ENCODE measurements around the gene GCC1. TPM values are rescaled to one million over a fixed set of nuclear protein-coding genes. Genes with fewer than 3 reads are reported as not detected.

The GCC1 gene
- polyA plus RNA-seq, 1 experiment, result 11.6 TPM

- Histone ChIP-seq H3K27ac (ENCODE audit: low read depth, low read length) (no peak overlapping the region), H3K9me3 (ENCODE audit: control insufficient read depth, insufficient read depth, low read length) (no peaks in the 10 kb centered on the region), H3K27me3 (ENCODE audit: control insufficient read depth, insufficient read depth, low read length) (no peaks in the 10 kb centered on the region), H3K4me3 (ENCODE audit: low read depth, low read length) (no peak overlapping the region)
- POLR2A ChIA-PET, result no interaction called here
- CTCF ChIA-PET, result no interaction called here
- DNase-seq (ENCODE audit: low read depth, low spot score), result no peak
- TF ChIP-seq CTCF (IDR thresholded peaks at IDR 0.05; ENCODE audit: low read depth, low read length), result no peak
Measured at GRCh38 chr7:127566242-127566641, 19.2 kb downstream of the GCC1 start.

GRCh38 chr7:127557803-127558202 is 27.6 kb downstream of the GCC1 start:
- ChIA-PET POLR2A (no interaction called here), CTCF (interaction anchor here (0.6 kb wide), 1 partner anchor 765 kb away, joined by 3 read pairs; no protein-coding TSS in a partner anchor)
- DNase-seq (ENCODE audit: low read depth, low spot score), result no peak
- Histone ChIP-seq H3K27me3 (ENCODE audit: control insufficient read depth, insufficient read depth, low read length) (peaks cover 6% of the 10 kb centered on the region), H3K4me3 (ENCODE audit: low read depth, low read length) (no peak overlapping the region), H3K9me3 (ENCODE audit: control insufficient read depth, insufficient read depth, low read length) (no peaks in the 10 kb centered on the region), H3K27ac (ENCODE audit: low read depth, low read length) (no peak overlapping the region)
- TF ChIP-seq CTCF (IDR thresholded peaks at IDR 0.05; ENCODE audit: low read depth, low read length), result no peak

- DNase-seq (ENCODE audit: low read depth, low spot score), result no peak
- no peak overlapping the region for H3K27ac ChIP-seq (ENCODE audit: low read depth, low read length)
- ChIA-PET POLR2A (no interaction called here), CTCF (no interaction called here)
- H3K9me3 ChIP-seq (ENCODE audit: control insufficient read depth, insufficient read depth, low read length), result no peaks in the 10 kb centered on the region
- H3K4me3 ChIP-seq (ENCODE audit: low read depth, low read length), result no peak overlapping the region
- TF ChIP-seq CTCF (IDR thresholded peaks at IDR 0.05; ENCODE audit: low read depth, low read length), result no peak
- H3K27me3 ChIP-seq (ENCODE audit: control insufficient read depth, insufficient read depth, low read length), result peaks cover 6% of the 10 kb centered on the region
Measured at GRCh38 chr7:127556404-127556803, 29.0 kb downstream of the GCC1 start.

- Histone ChIP-seq H3K27ac (ENCODE audit: low read depth, low read length) (no peak overlapping the region), H3K27me3 (ENCODE audit: control insufficient read depth, insufficient read depth, low read length) (no peaks in the 10 kb centered on the region), H3K9me3 (ENCODE audit: control insufficient read depth, insufficient read depth, low read length) (no peaks in the 10 kb centered on the region), H3K4me3 (ENCODE audit: low read depth, low read length) (no peak overlapping the region)
- DNase-seq (ENCODE audit: low read depth, low spot score), result no peak
- ChIA-PET CTCF (no interaction called here), POLR2A (no interaction called here)
- TF ChIP-seq CTCF (IDR thresholded peaks at IDR 0.05; ENCODE audit: low read depth, low read length), result no peak
Measured at GRCh38 chr7:127551941-127552340, 33.5 kb downstream of the GCC1 start.

- CTCF ChIA-PET, result no interaction called here
- POLR2A ChIA-PET, result no interaction called here
- H3K9me3 ChIP-seq (ENCODE audit: control insufficient read depth, insufficient read depth, low read length), result no peaks in the 10 kb centered on the region
- peak; percentile 36 for TF ChIP-seq CTCF (IDR thresholded peaks at IDR 0.05; ENCODE audit: low read depth, low read length)
- no peak overlapping the region for H3K4me3 ChIP-seq (ENCODE audit: low read depth, low read length)
- H3K27me3 ChIP-seq (ENCODE audit: control insufficient read depth, insufficient read depth, low read length), result no peaks in the 10 kb centered on the region
- no peak overlapping the region for H3K27ac ChIP-seq (ENCODE audit: low read depth, low read length)
- no peak for DNase-seq (ENCODE audit: low read depth, low spot score)
Measured at GRCh38 chr7:127550247-127550646, 35.1 kb downstream of the GCC1 start.
